Measurements from ENCODE around the gene TGFB1. TPM values are rescaled to one million over a fixed set of nuclear protein-coding genes. Genes with fewer than 3 reads are reported as not detected.
A peak's percentile ranks its signal among the peaks of the same experiment; 100 is the strongest.

TGFB1 gene
- total RNA-seq, 3 donors from 2014 or later, result 134 to 168 (median 142) TPM

DNA sequence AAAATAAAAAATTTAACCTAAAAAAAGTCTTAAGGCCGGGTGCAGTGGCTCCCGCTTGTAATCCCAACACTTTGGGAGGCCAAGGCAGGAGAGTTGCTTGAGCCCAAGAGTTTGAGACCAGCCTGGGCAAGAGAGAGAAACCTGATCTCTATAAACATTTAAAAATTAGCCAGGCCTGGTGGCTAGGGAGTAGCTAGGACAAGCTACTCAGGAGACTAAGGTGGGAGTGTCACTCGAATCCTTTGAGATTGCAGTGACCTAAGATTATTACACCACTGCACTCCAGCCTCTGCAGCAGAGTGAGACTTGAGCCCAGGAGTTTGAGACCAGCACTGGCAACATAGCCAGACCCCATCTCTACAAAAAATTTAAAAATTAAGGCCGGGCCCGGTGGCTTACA is 42.6 kb downstream of the TGFB1 start:
- no peaks in the 10 kb centered on the region for H3K27me3 Mint-ChIP-seq (ENCODE audit: low read depth)
- H3K9me3 Mint-ChIP-seq, result no peaks in the 10 kb centered on the region
- H3K4me3 Mint-ChIP-seq, result peak overlapping the region; percentile 97
- peaks cover 63% of the 10 kb centered on the region for H3K4me1 Mint-ChIP-seq (ENCODE audit: low read depth)
- peaks cover 22% of the 10 kb centered on the region for H3K36me3 Mint-ChIP-seq (ENCODE audit: insufficient read depth)
- ATAC-seq (no peak), DNase-seq (no peak)

DNA sequence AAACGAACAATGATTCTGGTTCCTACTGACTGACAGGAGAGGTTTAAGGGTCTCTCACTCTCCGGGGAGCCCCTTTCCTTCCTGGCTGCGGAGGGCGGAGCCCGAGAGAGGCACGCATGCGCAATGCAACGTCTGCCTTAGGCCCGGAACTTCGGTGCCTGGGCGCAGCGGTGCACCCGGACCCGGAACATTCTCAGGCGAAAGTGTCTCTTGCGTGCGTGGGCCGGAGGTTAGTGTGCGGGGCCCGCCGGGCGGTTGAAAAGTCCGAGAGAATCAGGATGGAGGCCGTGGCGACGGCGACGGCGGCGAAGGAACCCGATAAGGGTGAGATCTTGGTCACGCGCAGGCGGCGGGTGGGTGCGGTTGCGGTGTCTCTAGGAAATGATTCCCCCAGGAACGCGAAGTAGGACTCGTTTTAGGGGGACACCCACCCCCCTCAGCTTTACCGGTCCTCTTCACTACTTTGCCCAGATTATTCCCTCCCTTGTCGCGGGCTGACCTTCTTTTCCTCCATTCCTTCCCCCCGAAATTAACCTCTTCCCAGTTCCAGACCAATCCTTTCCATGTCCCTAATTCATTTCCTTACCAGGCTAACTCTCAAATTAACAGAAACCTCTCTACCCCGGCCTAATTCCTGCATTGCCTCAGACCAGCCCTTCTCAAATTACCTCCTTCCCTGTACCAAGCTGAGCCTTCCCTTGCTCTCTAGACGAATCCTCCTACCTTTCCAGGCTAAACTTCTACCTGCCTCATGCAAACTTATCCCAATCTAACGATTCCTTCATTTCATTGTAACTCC is 43.5 kb downstream of the TGFB1 start, which contains the start of gene CCDC97:
TSS of gene CCDC97 (plus strand) at position 140 of the 799 bp plus-strand sequence. CDS start at position 279, 139 bp downstream.
- DNase-seq (peak; percentile 85), ATAC-seq (peak; percentile 70 to 77)
- Mint-ChIP-seq H3K4me3 (peak within 1 kb of the TSS; percentile 97), H3K4me1 (ENCODE audit: low read depth) (peaks cover 69% of the 10 kb centered on the region), H3K27me3 (ENCODE audit: low read depth) (no peaks in the 10 kb centered on the region), H3K9me3 (no peaks in the 10 kb centered on the region), H3K36me3 (ENCODE audit: insufficient read depth) (peaks cover 23% of the 10 kb centered on the region)

DNA sequence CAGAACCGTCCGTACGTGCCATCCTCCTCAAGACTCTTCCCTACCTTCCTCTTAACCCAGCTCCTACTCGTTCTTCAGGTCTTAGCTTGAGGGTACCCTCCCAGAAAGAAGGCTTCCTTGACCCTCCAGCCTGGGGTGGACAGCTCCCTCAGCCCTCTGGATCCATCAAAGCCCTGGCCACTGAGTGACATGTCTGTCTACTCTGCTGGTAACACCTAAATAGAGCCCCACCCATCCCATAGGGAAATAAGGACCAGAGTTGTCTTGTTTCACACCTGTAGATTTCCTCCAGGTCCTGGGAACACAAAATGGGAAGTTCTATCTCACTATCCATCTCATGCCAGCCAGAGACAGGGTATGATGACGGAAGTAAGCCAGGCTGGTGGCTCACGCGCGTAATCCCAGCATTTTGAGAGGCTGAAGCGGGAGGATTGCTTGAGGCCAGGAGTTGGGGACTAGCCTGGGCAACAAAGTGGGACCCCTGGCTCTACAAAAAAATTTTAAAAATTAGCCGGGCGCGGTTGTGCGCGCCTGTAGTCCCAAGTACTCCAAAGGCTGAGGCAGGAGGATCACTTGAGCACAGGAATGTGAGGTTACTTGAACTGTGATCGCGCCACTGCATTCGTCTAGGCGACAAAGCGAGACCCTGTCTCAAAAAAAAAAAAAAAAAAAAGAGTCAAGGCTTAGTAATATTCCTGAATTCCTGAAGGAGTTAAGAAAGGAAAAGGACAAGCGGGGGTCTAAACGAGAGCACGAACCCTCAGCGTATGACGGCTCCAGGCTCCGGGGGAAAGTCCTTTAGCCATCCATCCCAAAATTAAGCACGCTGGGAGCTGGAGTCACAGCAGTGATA is 44.3 kb downstream of the TGFB1 start:
- ATAC-seq (no peak), DNase-seq (no peak)
- Mint-ChIP-seq H3K4me3 (peak overlapping the region; percentile 97), H3K4me1 (ENCODE audit: low read depth) (peaks cover 77% of the 10 kb centered on the region), H3K27me3 (ENCODE audit: low read depth) (no peaks in the 10 kb centered on the region), H3K9me3 (no peaks in the 10 kb centered on the region), H3K36me3 (ENCODE audit: insufficient read depth) (peaks cover 32% of the 10 kb centered on the region)

DNA sequence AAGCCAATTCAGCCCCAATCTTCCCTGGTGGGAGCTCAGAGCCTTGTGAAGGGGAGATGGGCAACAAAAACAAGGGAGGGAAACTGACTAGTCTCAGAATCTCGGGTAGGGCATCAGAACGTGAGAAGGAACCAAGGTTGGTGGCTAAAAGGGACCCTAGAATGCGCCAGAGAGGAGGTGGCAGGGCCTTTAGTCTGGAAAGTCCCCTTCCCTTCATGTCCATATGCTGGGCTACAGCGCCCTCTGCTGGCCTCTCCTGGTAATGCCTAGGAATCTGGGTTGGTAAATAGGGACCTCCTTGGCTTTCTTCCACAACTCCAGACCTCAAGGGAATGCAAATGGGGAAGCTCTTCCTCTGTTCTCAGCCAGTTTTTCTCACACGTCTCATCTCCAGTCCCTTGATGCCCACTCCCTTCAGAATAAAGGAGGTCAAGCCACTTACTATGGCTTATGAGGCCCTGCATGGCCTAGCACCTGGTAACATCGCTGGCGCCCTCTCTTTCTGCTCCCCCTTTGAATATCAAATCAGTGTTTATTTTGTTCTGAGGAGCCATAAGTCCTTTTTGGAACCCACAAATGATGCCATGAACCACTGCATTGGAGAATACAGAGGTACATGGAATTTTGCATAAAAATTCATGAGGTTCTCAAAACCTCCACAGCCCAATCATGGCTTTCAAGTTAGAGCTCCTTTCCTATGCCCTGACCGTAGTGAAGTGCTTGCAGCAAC is 45.1 kb downstream of the TGFB1 start:
- ATAC-seq, result peak; percentile 52 to 53
- Mint-ChIP-seq H3K27me3 (ENCODE audit: low read depth) (no peaks in the 10 kb centered on the region), H3K36me3 (ENCODE audit: insufficient read depth) (peaks cover 36% of the 10 kb centered on the region)

DNA sequence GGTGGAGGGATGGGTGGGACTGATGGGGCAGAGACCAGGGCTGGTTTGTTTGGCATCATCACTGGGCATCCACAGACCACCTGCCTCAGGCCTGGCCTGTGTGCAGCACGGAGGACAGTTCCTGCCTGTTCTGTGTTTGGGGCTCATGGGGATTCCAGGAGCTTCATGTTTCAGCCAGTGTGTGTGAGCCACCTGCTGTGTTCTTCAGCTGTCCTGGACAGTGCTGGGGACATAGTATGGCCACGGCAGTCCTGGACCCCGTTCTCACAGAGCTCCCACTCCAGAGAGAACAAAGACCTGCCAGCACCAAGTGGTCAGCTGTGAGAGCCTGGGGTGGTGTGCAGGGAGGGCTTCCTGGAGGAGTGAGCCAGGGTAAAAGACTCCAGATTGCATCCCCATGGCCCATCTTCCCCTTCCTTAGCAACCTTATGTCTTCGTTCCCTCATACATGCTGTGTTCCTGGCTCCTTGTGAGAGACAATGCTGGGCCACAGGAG is 45.7 kb downstream of the TGFB1 start:
- Mint-ChIP-seq H3K36me3 (ENCODE audit: insufficient read depth) (peaks cover 31% of the 10 kb centered on the region), H3K4me3 (peak overlapping the region; percentile 97), H3K4me1 (ENCODE audit: low read depth) (peaks cover 85% of the 10 kb centered on the region), H3K27me3 (ENCODE audit: low read depth) (no peaks in the 10 kb centered on the region), H3K9me3 (no peaks in the 10 kb centered on the region)
- no peak for DNase-seq
- peak in 1 of 2 donors; percentile 4 for ATAC-seq

More for the DNA sequence above, 45.1 kb downstream of the TGFB1 start:
- H3K9me3 Mint-ChIP-seq, result no peaks in the 10 kb centered on the region
- DNase-seq, result peak; percentile 96
- H3K4me1 Mint-ChIP-seq (ENCODE audit: low read depth), result peaks cover 85% of the 10 kb centered on the region
- peak overlapping the region; percentile 97 for H3K4me3 Mint-ChIP-seq

DNA sequence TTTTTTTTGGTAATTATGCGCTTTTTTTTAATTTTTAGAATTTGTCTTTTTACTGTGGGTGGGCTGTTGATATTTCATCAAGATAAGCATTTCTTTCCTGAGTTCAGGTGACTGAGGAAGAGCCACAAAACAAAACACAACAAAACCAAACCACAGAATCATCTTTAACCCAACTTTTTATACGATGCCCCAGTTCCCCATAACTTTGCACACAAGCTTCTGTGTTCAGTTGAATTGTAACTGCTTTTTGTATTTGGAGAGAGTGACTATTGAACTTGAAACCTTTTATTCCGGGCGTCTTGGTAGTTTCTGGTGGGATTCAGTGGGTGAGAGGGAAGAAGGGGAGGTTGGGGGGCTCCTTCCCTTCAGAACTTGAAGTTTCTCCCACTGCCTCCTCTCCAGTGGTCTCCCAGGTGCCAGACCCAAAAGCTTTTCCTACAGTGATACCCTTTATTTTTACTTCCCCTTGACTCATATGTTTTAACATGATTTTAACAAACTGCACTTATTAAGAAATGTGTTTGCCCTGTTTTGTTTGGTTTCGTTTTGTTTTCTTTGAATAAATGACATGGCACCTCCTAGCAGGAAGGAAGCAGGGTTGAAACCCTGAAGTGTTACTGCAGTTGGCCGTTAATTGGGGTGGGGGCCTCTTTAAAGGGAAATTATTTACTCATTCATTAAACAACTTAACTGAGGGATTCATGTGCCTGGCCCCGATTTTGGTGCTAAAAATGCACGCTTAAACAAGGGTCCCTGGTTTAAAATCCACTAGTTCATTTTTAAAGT is 46.4 kb downstream of the TGFB1 start:
- H3K27me3 Mint-ChIP-seq (ENCODE audit: low read depth), result no peaks in the 10 kb centered on the region
- DNase-seq, result no peak

DNA sequence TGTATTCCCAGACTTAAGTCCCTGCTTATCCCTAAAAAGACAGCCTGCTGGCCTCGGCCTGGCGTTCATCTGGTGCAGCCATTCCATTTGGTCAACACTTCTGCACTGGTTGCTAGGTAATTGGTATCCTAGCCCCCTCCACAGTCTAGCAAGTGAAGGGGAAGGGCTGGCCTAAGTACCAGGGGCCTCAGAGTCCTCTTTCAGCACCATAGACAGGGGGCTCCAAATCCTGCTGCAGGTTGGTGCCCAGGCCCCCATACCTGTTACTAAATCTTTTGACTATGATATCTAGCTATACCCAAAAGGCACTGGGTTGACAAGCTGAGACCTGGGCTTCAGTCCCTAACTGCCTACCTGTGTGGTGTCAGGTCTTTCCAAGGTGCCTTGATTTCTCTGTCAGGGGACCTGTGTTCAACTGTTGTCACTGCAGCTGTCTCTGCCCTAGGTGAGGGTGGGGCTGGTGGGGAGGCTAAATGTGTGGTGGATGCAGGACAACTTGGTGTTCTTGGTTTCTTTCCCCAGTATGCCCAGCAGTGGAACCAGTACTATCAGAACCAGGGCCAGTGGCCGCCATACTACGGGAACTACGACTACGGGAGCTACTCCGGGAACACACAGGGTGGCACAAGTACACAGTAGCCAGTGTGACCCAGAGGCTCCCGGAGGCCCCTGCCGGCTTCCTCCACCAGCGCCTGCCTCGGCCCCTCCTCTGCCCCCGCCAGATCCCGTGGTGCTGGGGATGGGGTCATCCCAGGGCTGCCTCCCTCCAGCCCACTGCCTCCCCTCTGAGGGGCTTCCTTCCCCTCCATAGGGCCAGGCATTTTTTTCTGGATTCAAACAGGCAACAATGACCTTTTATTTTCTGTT is 47.6 kb downstream of the TGFB1 start:
- DNase-seq (no peak), ATAC-seq (no peak)
- Mint-ChIP-seq H3K9me3 (no peaks in the 10 kb centered on the region), H3K4me3 (peak overlapping the region; percentile 62), H3K36me3 (ENCODE audit: insufficient read depth) (peaks cover 34% of the 10 kb centered on the region), H3K27me3 (ENCODE audit: low read depth) (no peaks in the 10 kb centered on the region), H3K4me1 (ENCODE audit: low read depth) (peaks cover 88% of the 10 kb centered on the region)

More for the DNA sequence above, 46.4 kb downstream of the TGFB1 start:
- no peak for ATAC-seq
- Mint-ChIP-seq H3K4me3 (peak overlapping the region; percentile 62), H3K9me3 (no peaks in the 10 kb centered on the region), H3K4me1 (ENCODE audit: low read depth) (peaks cover 88% of the 10 kb centered on the region), H3K36me3 (ENCODE audit: insufficient read depth) (peaks cover 31% of the 10 kb centered on the region)

DNA sequence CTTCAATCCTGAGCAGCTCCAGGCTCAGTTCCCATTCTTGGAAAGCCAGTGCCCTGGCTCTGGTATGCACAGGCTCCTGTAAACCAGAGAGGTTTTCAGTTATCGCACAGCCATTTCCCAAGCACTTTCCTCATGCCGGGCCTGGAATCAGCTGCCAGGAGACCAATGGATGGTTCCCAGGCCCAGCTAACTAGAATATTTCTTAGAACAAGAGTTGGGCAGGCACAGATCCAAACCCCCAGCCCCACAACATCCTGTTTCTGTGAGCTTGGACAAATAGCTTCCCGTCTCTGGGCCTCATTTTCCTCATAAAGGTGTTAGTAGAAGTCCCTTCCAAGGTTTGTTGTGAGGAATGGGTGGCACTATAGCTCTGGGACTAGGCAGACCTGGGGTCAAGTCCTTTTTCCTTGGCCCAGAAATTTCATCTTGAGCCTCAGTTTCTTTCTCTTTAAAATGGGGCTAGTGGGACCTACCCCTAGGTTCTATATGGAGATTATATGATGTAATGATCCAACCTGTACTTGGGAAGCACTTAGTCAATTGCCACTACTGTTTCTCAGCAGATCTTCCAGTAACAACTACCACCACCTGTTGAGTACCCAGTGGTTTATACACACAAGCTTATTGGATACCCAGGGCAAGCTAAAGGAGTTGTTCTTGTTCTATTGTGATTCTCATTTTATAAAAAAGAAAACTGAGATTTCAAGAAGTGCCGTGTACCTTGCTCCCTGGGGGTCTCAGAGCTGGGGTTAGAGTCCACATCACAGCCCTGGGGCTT is 48.8 kb downstream of the TGFB1 start:
- no peak for ATAC-seq
- DNase-seq, result no peak
- H3K36me3 Mint-ChIP-seq (ENCODE audit: insufficient read depth), result peaks cover 41% of the 10 kb centered on the region
- no peaks in the 10 kb centered on the region for H3K27me3 Mint-ChIP-seq (ENCODE audit: low read depth)
- H3K4me1 Mint-ChIP-seq (ENCODE audit: low read depth), result peaks cover 93% of the 10 kb centered on the region
- H3K9me3 Mint-ChIP-seq, result no peaks in the 10 kb centered on the region
- H3K4me3 Mint-ChIP-seq, result no peak overlapping the region

DNA sequence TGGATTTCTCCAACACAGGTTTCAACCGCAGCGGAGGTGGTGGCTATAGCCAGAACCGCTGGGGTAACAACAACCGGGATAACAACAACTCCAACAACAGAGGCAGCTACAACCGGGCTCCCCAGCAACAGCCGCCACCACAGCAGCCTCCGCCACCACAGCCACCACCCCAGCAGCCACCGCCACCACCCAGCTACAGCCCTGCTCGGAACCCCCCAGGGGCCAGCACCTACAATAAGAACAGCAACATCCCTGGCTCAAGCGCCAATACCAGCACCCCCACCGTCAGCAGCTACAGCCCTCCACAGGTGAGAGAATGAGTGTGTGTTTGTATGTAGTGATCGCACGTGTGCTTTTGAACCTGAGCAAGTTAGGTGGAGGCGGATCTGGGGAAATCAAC is 49.8 kb downstream of the TGFB1 start:
- Mint-ChIP-seq H3K4me3 (peak overlapping the region; percentile 75), H3K4me1 (ENCODE audit: low read depth) (peaks cover 98% of the 10 kb centered on the region), H3K27me3 (ENCODE audit: low read depth) (no peaks in the 10 kb centered on the region), H3K36me3 (ENCODE audit: insufficient read depth) (peaks cover 49% of the 10 kb centered on the region), H3K9me3 (no peaks in the 10 kb centered on the region)
- DNase-seq (no peak), ATAC-seq (no peak)

DNA sequence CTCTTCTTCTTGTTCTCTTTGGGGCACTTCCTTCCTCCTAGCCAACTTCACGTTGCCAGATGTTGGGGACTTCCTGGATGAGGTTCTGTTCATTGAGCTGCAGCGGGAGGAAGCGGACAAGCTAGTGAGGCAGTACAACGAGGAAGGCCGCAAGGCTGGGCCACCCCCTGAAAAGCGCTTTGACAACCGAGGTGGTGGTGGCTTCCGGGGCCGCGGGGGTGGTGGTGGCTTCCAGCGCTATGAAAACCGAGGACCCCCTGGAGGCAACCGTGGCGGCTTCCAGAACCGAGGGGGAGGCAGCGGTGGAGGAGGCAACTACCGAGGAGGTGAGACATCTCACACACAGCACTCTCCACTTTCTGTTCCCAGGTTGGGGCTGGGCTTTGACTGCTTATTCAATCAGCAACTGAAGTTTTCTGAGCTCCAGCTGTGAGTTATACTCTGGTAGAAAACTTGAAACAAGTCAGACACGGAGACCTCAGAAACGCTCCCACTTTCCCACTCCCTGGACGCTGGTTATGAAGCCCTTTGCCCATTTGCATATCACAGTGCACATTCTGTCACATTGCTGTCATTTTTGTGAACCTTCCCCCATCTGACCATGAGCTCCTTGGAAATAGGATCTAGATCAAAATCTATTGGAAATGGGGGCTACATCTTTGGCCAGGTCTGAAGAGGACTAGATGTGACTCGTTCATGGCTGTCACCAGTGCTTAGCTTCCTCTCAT is 50.9 kb downstream of the TGFB1 start:
- H3K36me3 Mint-ChIP-seq (ENCODE audit: insufficient read depth), result peaks cover 56% of the 10 kb centered on the region
- H3K4me3 Mint-ChIP-seq, result peak overlapping the region; percentile 75
- peaks cover 98% of the 10 kb centered on the region for H3K4me1 Mint-ChIP-seq (ENCODE audit: low read depth)
- ATAC-seq, result peak; percentile 84 to 85
- DNase-seq, result peak; percentile 51
- H3K9me3 Mint-ChIP-seq, result no peaks in the 10 kb centered on the region
- H3K27me3 Mint-ChIP-seq (ENCODE audit: low read depth), result no peaks in the 10 kb centered on the region

DNA sequence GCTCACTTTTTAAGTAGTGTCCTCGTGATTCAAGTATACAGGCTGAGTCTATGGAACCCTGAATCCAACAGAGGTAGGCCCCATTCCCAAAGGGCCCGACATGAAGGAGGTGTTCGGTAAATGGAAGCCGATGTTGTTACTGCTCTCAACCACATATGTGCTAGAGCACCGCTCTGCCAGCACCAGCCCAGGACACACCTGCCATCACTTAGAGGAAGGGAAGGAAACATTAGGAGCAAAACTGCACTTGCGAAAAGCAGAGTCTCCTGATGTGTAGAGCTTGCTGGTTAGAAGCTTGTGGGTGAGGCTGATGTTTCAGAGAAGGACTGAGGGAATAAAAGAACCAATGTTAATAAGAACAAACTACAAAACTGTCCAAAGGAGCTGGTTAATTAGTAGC is 53.2 kb downstream of the TGFB1 start:
- Mint-ChIP-seq H3K4me3 (no peak overlapping the region), H3K4me1 (ENCODE audit: low read depth) (peaks cover 98% of the 10 kb centered on the region), H3K36me3 (ENCODE audit: insufficient read depth) (peaks cover 64% of the 10 kb centered on the region), H3K27me3 (ENCODE audit: low read depth) (no peaks in the 10 kb centered on the region), H3K9me3 (no peaks in the 10 kb centered on the region)
- DNase-seq, result no peak
- no peak for ATAC-seq

DNA sequence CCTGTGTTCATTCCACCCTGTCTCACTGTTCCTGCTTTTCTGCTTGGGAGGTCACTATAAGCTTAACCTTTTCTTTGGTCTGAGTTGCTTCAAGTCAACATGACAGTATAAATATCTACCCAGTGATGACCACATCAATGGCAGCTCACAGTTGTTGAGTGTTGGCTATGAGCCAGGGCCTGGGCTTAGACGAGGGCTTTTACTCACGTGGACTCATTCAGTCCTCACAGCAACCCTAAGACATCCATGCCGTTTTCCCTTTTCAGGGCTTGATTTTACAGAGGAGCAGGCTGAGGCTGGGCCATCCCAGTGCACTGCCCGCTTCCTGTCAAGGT is 54.0 kb downstream of the TGFB1 start:
- H3K36me3 Mint-ChIP-seq (ENCODE audit: insufficient read depth), result peaks cover 64% of the 10 kb centered on the region
- no peaks in the 10 kb centered on the region for H3K27me3 Mint-ChIP-seq (ENCODE audit: low read depth)
- DNase-seq, result no peak
- no peaks in the 10 kb centered on the region for H3K9me3 Mint-ChIP-seq
- peaks cover 93% of the 10 kb centered on the region for H3K4me1 Mint-ChIP-seq (ENCODE audit: low read depth)
- no peak overlapping the region for H3K4me3 Mint-ChIP-seq
- ATAC-seq, result no peak
